Astrocyte (in vitro differentiated cells and primary cell): ENCODE measurements around the gene OR13J1. TPM values are rescaled to one million over a fixed set of nuclear protein-coding genes. Genes with fewer than 3 reads are reported as not detected.

Source experiments
- DNase-seq: peaks from one replicate; pipeline ENCODE4 v3.0.0-alpha.2; 2010; ENCODE audit warnings: low read depth
- FAIRE-seq: peaks from 2 replicates; lab custom pipeline; 2011; peaks lifted over from hg19 to GRCh38; lab: Jason Lieb, UNC
- H2AFZ ChIP-seq: 2 replicates; pipeline ENCODE4 v1.6.0; 2012; ENCODE audit warnings: low read depth, low read length, inconsistent platforms
- H3K27ac ChIP-seq: 2 replicates; pipeline ENCODE4 v1.5.1; 2011; ENCODE audit warnings: low read depth, low read length, inconsistent platforms
- H3K27me3 ChIP-seq: 2 replicates; pipeline ENCODE4 v1.6.0; 2011; ENCODE audit warnings: low read length, inconsistent platforms; ENCODE audit not compliant: insufficient read depth
- H3K36me3 ChIP-seq: 2 replicates; pipeline ENCODE4 v1.5.1; 2011; ENCODE audit warnings: low read length, inconsistent platforms; ENCODE audit not compliant: insufficient read depth
- H3K4me1 ChIP-seq: 2 replicates; pipeline ENCODE4 v1.5.1; 2011; ENCODE audit warnings: low read length, inconsistent platforms; ENCODE audit not compliant: insufficient read depth
- H3K4me2 ChIP-seq: 2 replicates; pipeline ENCODE4 v1.6.0; 2012; ENCODE audit warnings: low read length, inconsistent platforms
- H3K4me3 ChIP-seq: 2 replicates; pipeline ENCODE4 v1.5.1; 2011; ENCODE audit warnings: low read depth, mild to moderate bottlenecking, low read length, inconsistent platforms; ENCODE audit not compliant: insufficient read depth
- H3K79me2 ChIP-seq: 2 replicates; pipeline ENCODE4 v1.6.0; 2012; ENCODE audit warnings: mild to moderate bottlenecking, low read length, inconsistent platforms; ENCODE audit not compliant: insufficient read depth
- H3K9ac ChIP-seq: 2 replicates; pipeline ENCODE4 v1.6.0; 2012; ENCODE audit warnings: mild to moderate bottlenecking, low read length, inconsistent platforms
- H3K9me3 ChIP-seq: 2 replicates; pipeline ENCODE4 v1.5.1; 2012; ENCODE audit warnings: low read depth, mild to moderate bottlenecking, low read length, inconsistent platforms; ENCODE audit not compliant: insufficient read depth
- H4K20me1 ChIP-seq: 2 replicates; pipeline ENCODE4 v1.6.0; 2012; ENCODE audit warnings: low read length, inconsistent platforms; ENCODE audit not compliant: insufficient read depth
- H3K27ac Mint-ChIP-seq: one replicate; pipeline ENCODE4 v1.8.0; 2021; ENCODE audit warnings: mild to moderate bottlenecking, mixed read lengths; ENCODE audit not compliant: unreplicated experiment
- H3K27me3 Mint-ChIP-seq: one replicate; pipeline ENCODE4 v1.8.0; 2021; ENCODE audit warnings: low read depth, mixed read lengths; ENCODE audit not compliant: unreplicated experiment
- H3K36me3 Mint-ChIP-seq: one replicate; pipeline ENCODE4 v1.8.0; 2021; ENCODE audit warnings: low read depth, mixed read lengths; ENCODE audit not compliant: unreplicated experiment
- H3K4me1 Mint-ChIP-seq: one replicate; pipeline ENCODE4 v1.8.0; 2021; ENCODE audit warnings: low read depth, mixed read lengths; ENCODE audit not compliant: unreplicated experiment
- H3K4me3 Mint-ChIP-seq: one replicate; pipeline ENCODE4 v1.8.0; 2021; ENCODE audit warnings: mild to moderate bottlenecking, moderate library complexity, mixed read lengths; ENCODE audit not compliant: unreplicated experiment
- H3K9me3 Mint-ChIP-seq: one replicate; pipeline ENCODE4 v1.8.0; 2021; ENCODE audit warnings: mild to moderate bottlenecking, mixed read lengths; ENCODE audit not compliant: unreplicated experiment
- CTCF ChIP-seq: IDR thresholded peaks from 2 replicates; pipeline ENCODE4 v1.5.1; 2011; ENCODE audit warnings: low read depth, mild to moderate bottlenecking, inconsistent platforms, low read length, moderate library complexity; ENCODE audit not compliant: insufficient read depth
- EZH2 ChIP-seq: IDR thresholded peaks from 2 replicates; pipeline ENCODE4 v1.6.1; 2012; ENCODE audit warnings: mild to moderate bottlenecking, low read length, inconsistent platforms; ENCODE audit not compliant: insufficient read depth
- total RNA-seq: library from RNA; stranded (reverse); gene quantifications from 2 replicates; pipeline ENCODE4 v1.2.1, GENCODE V29; 2021

The OR13J1 gene
- total RNA-seq, 1 donor from 2014 or later, result not detected

- peaks cover 17% of the 10 kb centered on the region for H3K36me3 Mint-ChIP-seq
- Histone ChIP-seq H3K4me1 (no peaks in the 10 kb centered on the region), H3K9ac (no peak overlapping the region), H2AFZ (no peak overlapping the region), H4K20me1 (no peaks in the 10 kb centered on the region), H3K79me2 (no peaks in the 10 kb centered on the region), H3K4me3 (no peak overlapping the region), H3K4me2 (no peak overlapping the region), H3K27ac (no peak overlapping the region), H3K9me3 (no peaks in the 10 kb centered on the region), H3K36me3 (no peaks in the 10 kb centered on the region), H3K27me3 (no peaks in the 10 kb centered on the region)
- no peak for TF ChIP-seq EZH2
- TF ChIP-seq CTCF, result no peak
- H3K4me1 Mint-ChIP-seq, result peaks cover 6% of the 10 kb centered on the region
- no peak overlapping the region for H3K27ac Mint-ChIP-seq
- H3K27me3 Mint-ChIP-seq, result peaks cover 28% of the 10 kb centered on the region
- peaks cover 8% of the 10 kb centered on the region for H3K9me3 Mint-ChIP-seq
- DNase-seq, result no peak
- no peak overlapping the region for H3K4me3 Mint-ChIP-seq
- no peak for FAIRE-seq
These were observed 33.6 kb downstream of the OR13J1 start for GRCh38 chr9:35836595-35836994.

GRCh38 chr9:35835766-35836165 is 34.4 kb downstream of the OR13J1 start:
- H3K9me3 ChIP-seq, result no peaks in the 10 kb centered on the region
- H3K9ac ChIP-seq, result no peak overlapping the region
- no peak for TF ChIP-seq CTCF
- TF ChIP-seq EZH2, result no peak
- FAIRE-seq, result no peak
- no peak overlapping the region for H2AFZ ChIP-seq
- H3K79me2 ChIP-seq, result no peaks in the 10 kb centered on the region
- no peaks in the 10 kb centered on the region for H3K27me3 ChIP-seq
- Mint-ChIP-seq H3K36me3 (peaks cover 17% of the 10 kb centered on the region), H3K9me3 (peaks cover 8% of the 10 kb centered on the region), H3K27ac (no peak overlapping the region), H3K27me3 (peaks cover 28% of the 10 kb centered on the region), H3K4me3 (no peak overlapping the region), H3K4me1 (peaks cover 6% of the 10 kb centered on the region)
- H3K4me2 ChIP-seq, result no peak overlapping the region
- no peaks in the 10 kb centered on the region for H3K36me3 ChIP-seq
- DNase-seq, result no peak
- no peaks in the 10 kb centered on the region for H4K20me1 ChIP-seq
- no peak overlapping the region for H3K4me3 ChIP-seq
- H3K27ac ChIP-seq, result no peak overlapping the region
- no peaks in the 10 kb centered on the region for H3K4me1 ChIP-seq

- Histone ChIP-seq H3K9ac (no peak overlapping the region), H3K9me3 (no peaks in the 10 kb centered on the region), H3K4me1 (peaks cover 2% of the 10 kb centered on the region), H3K27ac (no peak overlapping the region), H3K79me2 (no peaks in the 10 kb centered on the region), H3K27me3 (no peaks in the 10 kb centered on the region), H3K4me2 (no peak overlapping the region), H2AFZ (no peak overlapping the region), H3K36me3 (no peaks in the 10 kb centered on the region), H3K4me3 (no peak overlapping the region), H4K20me1 (no peaks in the 10 kb centered on the region)
- peaks cover 6% of the 10 kb centered on the region for H3K4me1 Mint-ChIP-seq
- FAIRE-seq (no peak), DNase-seq (no peak)
- TF ChIP-seq CTCF (no peak), EZH2 (no peak)
- no peak overlapping the region for H3K4me3 Mint-ChIP-seq
- peaks cover 13% of the 10 kb centered on the region for H3K36me3 Mint-ChIP-seq
- peaks cover 26% of the 10 kb centered on the region for H3K27me3 Mint-ChIP-seq
- H3K9me3 Mint-ChIP-seq, result peaks cover 8% of the 10 kb centered on the region
- H3K27ac Mint-ChIP-seq, result no peak overlapping the region
These were observed 35.0 kb downstream of the OR13J1 start for GRCh38 chr9:35835216-35835632.
